SIG-M5 (cell line): ENCODE data around the gene SLC9A8.

Experiments
- DNase-seq: peaks from one replicate; lab custom pipeline; 2025; lab: John Stamatoyannopoulos, UW

Gene SLC9A8

DNA sequence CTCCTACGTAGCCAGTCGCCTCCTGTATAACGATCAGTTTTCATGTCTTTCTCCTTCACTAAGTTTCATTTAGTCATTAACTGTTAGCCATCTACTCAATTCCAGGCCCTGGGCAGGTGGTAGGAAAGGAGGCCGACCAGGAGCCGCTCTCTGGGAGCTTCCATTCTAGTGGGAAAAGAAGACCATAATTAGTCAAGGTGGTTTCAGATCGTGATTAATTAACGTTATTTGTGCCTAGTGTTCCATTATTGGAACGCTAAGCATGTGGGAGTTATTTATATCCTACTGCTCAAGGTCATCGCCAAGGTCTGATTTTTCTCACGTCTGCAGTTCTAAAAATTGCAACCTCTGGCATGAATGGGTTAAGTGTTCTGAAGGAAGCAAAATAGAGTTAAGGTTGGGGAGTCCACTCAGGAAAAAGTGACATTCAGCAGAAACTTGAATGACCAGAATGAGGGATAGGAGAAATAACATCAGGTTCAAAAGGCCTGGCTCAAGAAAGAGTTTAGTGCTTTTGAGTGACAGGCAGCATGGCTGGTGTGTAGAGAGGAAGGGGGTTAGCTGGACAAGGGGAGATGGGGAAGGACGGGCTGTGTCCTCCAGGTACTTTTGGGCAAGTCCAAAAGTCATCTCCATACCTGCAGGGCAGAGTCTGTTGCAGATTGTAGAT is 812 bp downstream of the SLC9A8 start:
- DNase-seq, result no peak

DNA sequence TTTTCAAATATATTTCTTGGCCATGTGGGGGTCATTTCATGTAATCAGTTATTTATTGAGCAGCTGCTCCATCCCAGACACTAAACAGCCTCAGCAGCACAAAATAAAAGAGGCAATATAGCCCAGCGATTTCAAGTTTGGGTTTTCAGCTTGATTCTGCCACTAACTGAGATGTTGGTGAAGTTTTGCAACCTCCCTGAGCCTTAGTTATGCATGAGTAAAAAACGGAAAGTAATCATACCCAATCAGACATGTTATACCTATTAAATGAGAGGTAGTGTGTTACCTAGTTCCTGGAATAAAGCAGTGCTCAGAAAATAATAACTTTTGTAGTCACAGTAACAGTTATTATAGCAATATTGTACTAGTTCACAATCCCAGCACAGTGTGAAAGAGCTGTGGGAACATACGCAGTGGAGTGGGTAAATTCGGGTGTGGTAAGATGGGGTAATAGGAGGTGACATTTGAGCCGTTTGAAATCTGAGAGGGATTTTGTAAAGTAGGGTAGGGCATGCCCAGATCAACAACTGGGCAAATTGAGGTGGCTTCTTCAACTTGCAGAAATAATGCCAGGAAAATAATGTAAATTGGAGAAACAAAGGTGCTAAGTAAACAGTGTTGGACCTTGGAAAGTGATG is 1.5 kb downstream of the SLC9A8 start:
- no peak for DNase-seq

DNA sequence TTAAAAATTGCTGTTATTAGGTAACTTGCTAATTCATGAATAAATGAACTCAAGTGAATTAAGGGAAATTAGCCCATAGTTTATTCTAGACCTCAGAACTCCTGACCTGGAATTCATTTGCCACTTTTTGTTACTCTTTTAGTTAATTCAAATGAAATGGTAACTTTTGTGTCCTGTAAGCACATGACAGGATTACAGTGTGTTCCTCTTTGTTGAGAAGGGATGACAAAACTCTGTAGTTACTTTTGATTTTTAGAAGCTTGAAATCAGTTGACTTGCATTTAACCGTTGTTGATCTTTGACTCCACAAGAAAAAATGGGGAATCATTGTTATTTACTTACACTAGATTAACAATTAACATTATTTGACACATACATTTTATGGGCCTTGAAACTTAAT is 6.2 kb downstream of the SLC9A8 start:
- DNase-seq, result no peak

DNA sequence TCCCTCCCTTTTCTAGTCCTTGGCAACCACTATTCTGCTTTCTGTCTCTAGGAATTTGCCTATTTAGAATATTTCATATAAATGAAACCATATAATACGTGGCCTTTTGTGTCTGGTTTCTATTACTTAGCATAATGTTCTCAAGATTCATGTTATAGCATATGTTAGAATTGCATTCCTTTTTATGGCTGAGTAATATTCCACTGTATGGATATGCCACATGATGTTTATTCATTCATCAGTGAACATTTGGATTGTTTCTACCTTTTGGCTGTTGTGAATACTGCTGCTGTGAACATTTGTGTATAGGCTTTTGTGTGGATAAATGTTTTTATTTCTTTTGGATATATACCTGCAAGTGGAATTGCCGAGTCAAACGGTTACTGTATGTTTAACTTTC is 7.1 kb downstream of the SLC9A8 start:
- DNase-seq, result no peak

DNA sequence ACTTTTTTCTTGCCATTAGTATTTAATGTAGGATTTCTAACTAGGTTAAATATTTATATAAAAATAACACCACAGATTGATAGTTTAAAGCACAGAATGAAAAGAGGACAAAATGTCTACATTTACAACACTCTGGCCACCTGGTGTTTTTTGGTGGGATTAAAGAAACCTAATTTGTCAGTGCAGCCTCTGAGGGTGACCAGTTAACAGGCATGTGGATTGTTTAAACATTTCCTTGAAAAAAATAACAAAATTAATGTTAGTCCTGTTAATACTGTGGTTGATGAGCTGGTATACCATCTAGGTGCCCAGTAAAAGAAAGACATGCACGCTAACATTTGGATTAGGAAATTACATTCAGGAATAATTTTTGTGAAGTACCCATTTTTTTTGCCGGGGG is 8.8 kb downstream of the SLC9A8 start:
- no peak for DNase-seq

DNA sequence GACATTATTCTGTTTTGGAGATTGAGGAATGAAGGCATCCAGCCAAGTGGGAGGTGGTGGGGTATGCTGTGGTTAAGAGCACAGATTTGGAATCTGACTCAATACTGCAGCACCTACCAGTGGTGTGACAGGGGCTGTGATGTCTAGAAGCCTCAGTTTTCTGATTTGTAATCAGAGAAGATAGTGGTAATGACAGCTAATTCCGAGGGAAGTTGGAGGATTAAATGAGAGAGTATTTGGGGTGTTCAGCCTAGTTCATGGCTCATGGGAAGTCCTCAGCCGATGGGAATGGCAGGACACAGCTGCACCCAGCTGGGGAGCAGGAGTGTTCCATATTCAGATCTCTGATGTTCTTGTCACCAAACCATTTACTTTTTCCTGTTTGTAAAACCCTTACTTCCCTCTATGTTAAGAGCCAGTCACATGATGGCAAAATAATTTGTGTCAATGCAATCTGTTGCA is 9.3 kb downstream of the SLC9A8 start:
- no peak for DNase-seq

DNA sequence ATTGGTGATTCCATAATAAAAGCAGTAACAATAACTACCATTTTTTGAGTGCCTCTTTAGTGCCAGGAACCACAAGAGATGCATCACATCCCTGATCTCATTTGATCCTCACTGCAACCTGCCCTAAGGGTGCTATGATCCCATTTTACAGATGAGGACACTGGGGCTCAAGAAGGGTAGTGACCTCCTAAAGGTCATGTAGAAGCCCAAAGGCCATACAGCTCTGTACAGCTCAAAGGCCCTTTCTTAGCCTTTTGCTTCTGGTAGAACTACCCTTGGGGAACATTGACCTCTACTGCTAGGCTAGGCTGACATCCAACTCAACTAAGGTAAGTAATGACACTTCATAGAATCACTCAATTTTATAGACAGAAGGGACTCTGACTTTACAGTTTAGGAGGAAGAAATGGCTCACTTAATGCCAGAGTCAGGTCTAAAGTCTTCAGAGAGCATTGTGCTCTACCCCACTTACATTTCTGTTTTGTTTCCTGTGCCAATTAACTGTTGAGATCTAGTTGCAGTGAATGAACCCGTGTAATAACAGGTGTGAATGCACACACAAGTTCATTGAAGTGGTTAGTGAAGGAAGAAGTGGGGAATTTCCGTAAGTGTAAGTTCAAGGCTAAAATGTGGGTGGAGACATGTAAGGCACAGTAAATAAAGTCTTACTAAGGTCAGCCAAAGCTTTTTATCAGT is 10.7 kb downstream of the SLC9A8 start:
- DNase-seq, result no peak

DNA sequence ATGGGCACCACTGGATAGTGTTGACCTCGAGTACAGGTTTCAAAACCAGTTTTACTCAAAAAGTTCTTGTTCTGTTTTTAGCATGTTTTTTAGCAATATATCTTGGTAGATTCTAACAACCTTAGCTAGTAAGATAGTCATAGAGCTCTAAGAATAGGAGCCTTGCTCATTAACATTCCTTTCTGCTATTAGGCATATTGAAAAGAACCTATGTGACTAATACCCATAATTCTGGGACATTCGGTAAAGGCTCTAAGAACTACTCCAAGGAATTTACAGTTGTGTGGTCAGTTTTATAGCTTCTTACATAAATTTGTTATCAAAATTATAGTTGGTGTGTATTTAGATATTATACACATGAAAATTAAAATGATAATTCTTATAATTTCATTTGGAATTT is 11.6 kb downstream of the SLC9A8 start:
- DNase-seq, result no peak

DNA sequence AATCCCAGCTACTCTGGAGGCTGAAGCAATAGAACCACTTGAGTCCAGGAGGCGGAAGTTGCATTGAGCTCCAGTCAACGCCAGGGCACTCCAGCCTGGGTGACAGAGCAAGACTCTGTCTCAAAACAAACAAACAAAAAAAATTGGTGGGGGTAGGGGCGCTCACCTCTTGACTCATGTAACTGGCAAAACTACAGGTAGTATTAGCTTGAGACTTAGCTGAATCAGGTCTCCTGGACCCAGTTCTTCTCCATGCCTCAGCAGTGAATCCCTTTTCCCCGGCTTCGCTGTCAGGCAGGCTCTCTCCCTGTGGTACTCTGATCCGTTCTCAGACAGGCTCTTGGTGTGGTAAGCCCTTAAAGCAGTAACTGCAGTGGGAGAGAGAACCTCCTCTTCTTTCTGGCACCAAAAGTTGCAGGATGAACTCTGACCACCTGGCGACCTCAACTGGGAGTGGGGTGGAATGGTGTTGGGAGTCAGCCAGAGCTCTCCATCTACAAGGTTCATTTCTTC is 12.9 kb downstream of the SLC9A8 start:
- no peak for DNase-seq

DNA sequence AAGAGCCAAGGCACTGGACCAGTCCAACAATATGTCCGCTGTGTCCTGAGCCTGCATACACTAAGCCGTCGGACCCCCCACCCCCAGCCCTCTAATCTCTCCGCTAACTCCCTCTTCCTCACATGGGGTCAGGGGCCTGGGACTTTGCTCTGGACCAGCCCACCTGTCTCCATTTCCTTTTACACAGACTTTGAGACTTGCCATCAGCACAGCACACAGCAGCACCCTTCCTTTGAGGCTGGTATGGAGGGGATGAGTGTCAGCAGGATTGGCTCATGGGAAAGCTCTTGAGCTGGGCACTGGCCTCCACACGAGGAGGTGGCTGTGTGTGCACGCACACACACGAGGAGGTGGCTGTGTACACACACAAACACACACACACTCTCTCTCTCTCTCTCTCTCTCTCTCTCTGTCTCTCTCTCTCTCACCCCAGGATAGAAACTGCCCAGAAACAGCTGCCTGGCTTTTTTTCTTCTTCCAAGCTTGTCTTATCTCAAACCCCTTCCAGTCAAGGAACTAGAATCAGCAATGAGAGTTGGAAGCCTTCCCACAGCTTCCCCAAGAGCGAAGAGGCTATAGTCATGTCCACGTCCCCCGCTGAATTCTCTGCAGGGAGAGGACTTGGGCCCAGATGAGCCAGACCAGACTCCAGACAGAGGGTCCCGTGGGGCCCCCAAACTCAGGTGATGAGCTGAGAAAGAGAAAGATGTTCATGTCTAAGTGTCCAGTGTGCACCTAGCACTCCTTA is 18.6 kb downstream of the SLC9A8 start:
- no peak for DNase-seq

DNA sequence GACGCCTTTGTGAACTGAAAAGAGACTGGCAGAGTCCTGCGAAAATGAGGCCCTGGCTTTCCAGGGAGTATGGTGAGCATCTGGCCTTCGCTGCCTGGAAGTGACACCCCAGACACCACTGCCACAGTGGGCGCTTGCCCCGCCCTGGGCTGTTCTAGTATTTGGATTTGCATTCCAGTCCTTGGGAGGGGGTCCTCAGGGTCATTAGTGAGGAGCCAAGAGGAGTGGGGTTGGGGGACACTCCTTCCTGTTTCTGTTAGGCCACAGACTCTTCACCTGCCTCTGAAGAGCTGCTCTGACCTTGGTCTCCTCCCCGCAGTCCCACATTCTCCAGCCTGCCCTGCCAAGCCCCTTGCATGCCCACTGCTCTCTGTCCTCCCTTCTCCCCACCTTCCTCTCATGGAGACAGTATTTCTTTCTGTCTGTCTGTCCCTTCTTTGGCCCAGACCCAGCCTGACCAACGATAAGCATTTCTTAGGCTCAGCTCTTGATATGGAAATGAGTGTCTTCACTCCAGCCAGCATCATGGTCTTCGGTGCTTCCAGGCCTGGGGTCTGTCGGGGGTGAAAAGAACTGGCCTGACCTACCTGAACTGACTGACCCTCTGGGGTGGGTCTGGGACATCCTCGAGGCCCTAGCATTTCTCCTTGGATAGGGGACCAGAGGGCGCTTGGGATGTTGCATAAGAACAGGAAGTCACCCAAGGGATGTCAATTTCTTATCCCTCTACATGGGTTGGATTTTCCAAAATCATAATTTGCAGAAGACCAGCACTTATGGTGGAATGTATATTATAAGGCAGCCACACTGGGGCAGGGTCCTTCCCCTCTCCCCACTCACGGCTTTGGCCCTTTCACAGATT is 19.4 kb downstream of the SLC9A8 start:
- no peak for DNase-seq

DNA sequence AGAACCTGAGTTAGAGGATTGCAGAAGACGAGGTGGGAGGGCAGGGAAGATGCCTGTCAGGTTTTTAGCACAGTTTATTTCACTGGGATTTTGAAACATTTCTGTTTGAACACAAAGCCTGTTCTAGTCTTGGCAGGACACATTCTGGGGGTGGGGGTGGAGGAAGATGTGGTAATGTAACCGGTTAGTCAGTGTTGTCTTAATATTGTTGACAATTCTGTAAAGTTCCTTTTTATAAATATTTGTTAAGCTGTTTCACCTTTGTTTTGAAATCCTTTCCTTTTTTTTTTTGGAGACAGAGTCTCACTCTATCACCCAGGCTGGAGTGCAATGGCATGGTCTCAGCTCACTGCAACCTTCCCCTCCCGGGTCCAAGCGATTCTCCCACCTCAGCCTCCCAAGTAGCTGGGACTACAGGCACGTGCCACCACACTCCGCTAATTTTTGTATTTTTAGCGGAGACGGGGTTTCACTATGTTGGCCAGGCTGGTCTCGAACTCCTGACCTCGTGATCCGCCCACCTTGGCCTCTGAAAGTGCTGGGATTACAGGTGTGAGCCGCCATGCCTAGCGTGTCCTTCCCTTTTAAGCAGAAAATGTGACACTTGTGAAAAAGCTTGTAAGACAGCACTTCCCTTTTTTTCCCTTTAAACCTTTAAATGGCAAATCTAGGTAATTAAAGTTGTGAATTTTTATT is 20.2 kb downstream of the SLC9A8 start:
- no peak for DNase-seq

DNA sequence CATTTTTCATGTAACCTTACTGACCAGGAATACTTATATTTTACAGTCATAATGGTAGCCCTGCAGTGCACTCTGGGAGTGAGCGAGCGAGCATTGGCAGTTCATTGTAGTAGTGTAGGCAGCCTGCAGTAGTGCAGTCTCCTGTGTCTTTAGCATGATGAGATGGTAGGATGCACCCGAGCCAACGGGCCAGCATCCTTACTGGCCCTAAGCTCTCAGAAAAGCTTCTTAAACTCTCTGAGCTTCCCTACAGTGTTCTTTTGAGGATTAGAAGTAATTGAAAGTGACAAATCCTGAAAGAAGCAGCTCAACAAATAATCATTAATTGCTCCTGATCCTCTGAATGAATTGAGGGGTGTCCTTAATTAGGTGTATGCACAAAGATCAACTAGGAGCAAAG is 20.9 kb downstream of the SLC9A8 start:
- no peak for DNase-seq

DNA sequence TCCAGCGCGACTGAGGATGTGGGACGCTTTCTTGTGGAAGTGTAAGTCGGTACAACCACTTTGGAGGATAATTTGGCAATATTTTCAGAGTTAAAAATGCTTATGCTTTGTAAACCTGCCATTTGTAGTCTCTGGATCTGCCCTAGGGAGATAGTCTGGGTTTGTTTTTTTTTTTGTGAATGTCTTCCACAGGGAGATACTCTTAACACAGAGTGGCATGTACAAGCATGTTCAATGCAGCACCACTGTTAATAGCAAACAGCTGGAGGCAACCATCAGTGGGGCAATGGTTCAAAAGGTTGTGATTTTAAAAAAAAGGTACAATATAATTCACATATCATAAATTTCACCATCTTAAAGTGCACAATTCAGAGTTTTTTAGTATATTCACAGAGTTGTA is 22.4 kb downstream of the SLC9A8 start:
- no peak for DNase-seq

DNA sequence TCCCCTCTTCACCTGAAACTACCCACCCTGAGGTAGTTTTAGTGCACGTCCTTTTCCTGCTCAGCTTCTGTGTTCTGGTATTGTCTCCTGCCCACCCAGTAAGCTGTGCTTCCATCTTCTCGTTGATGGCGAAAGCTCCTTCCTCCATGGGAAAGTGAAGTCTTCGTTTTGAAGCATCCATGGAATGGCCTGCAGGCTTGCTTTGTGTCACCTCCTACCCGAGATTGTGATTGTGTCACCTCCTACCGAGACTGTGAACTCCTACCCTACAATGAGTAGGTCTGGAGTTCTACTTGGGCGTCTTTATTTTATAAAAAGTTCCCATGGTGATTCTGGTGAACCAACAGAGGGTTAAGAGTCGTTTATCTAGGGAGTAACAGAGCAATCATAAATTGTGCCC is 25.9 kb downstream of the SLC9A8 start:
- no peak for DNase-seq

DNA sequence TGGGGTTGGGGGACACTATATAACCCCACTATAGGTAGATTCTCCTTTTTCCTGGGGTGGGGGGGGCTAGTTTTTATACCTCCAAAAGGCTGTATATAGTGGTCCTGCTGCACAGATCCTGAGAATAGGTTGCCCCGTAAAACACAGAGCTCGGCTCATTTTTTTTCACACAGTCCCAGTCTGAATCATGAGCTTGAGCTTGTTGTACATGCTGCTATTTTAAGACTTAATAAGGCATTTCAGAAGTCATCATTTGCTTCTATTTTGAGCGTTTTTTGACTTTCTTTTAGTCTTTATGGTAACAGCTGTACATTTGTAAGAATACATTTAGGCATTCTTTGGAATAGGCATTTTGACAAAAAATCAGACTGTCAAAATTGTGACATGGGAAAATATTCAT is 30.5 kb downstream of the SLC9A8 start:
- no peak for DNase-seq

DNA sequence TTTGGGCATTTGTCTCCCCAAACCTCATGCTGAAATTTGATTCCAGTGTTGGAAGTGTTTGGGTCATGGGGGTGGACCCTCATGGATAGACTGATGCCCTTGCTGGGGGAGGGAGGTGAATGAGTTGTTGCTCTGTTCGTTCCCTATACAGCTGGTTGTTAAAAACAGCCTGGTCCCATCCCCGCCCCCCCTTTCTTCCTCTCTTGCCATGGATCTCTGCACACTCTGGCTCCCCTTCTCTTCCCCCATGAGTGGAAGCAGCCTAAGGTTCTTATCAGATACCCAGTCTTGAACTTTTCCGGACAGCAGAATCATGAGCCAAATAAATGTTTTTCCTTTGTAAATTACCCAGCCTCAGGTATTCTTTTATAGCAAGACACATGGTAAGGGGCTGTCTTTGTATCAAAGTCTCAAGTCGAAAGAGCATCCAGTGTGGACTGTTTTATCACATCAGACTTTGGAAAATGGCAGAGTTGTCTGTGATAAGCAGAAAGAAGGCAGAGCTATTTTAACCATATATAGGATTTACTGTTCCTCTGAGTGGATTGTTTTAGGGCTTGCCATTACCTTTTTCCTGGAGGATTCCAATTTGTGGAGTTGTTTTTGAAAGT is 31.2 kb downstream of the SLC9A8 start:
- no peak for DNase-seq

DNA sequence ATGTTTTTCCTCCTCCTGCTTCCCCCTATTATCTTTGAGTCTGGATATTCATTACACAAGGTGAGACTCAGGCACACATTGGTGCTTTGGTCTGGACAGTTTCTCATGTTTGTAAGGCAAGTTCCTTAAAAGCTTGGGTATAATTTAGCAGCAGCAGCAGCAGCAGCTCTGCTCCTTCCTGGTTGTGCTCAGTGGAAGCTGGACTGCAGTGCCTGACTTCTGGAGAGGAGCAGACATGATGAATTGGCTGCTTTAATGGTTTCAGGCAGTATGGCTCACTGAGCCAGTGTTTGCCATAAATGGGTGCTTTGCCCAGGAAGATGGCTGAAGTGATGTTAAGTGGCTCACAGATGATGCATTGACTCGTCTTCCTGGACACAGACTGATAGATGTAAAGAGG is 32.4 kb downstream of the SLC9A8 start:
- DNase-seq, result no peak

DNA sequence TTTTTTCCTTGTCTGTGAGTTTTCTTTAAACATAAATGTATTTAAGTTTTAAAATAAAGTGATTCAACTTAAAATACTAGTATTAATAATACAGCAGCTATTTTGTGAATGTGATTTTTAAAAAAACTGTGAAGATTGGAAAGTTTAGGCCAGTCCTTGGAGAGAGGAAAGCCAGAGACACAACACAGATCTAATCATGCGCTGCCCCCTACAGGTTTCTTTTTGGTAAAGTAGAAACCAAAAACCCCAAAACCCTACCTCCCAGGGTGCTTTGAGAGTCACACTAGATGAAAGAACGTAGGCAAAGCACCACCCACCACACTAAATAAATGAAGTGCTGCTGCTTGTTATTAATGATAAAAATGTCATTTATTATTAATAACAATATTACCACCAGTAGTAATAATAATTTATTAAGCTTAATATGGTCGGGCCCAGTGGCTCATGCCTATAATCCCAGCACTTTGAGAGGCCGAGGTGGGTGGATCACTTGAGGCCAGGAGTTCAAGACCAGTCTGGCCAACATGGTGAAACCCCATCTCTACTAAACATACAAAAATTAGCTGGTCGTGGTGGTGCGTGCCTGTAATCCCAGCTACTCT is 33.7 kb downstream of the SLC9A8 start:
- DNase-seq, result no peak
